HG03108 (cell line): ENCODE data around the gene GANC.

Source experiments
- ATAC-seq: cut with Tn5 transposase; IDR thresholded peaks from one replicate; pipeline ENCODE4 v1.9.1; 2021; ENCODE audit warnings: moderate library complexity; ENCODE audit not compliant: unreplicated experiment

The GANC gene

GRCh38 chr15:42375252-42375651 is 102.3 kb downstream of the GANC start:
- ATAC-seq, result no peak

GRCh38 chr15:42375941-42376340 is 102.9 kb downstream of the GANC start:
- ATAC-seq, result no peak

- ATAC-seq, result no peak
These were observed 105.0 kb downstream of the GANC start for GRCh38 chr15:42378011-42378410.

- ATAC-seq, result no peak
These were observed 111.6 kb downstream of the GANC start for GRCh38 chr15:42384597-42384996.

- ATAC-seq, result no peak
These were observed 112.4 kb downstream of the GANC start for GRCh38 chr15:42385206-42385979.

GRCh38 chr15:42385980-42386700 is 113.1 kb downstream of the GANC start:
- ATAC-seq, result no peak

- no peak for ATAC-seq
These were observed 114.6 kb downstream of the GANC start for GRCh38 chr15:42387603-42388002.

- no peak for ATAC-seq
These were observed 119.5 kb downstream of the GANC start for GRCh38 chr15:42392309-42393024.

- ATAC-seq, result no peak
These were observed 121.1 kb downstream of the GANC start for GRCh38 chr15:42394106-42394505.

- ATAC-seq, result no peak
These were observed 122.8 kb downstream of the GANC start for GRCh38 chr15:42395838-42396237.

- no peak for ATAC-seq
These were observed 128.8 kb downstream of the GANC start for GRCh38 chr15:42401544-42402454.

GRCh38 chr15:42402455-42403205 is 129.6 kb downstream of the GANC start:
- ATAC-seq, result no peak

- ATAC-seq, result no peak
These were observed 130.4 kb downstream of the GANC start for GRCh38 chr15:42403389-42403788.

- no peak for ATAC-seq
These were observed 131.6 kb downstream of the GANC start for GRCh38 chr15:42404461-42405235.

- ATAC-seq, result no peak
These were observed 133.0 kb downstream of the GANC start for GRCh38 chr15:42405863-42406482.
